K562 (cell line): Measurements from ENCODE around the gene POFUT2.

ENCODE experiments used
- BCL6 ChIP-seq: fragments of 250-450 bp; sonication (Bioruptor Pico); IDR thresholded peaks from 2 replicates; pipeline ENCODE4 v1.4.0; 2020
- CREB1 ChIP-seq, 2 experiments: sonication (generic) in 1 of 2; formaldehyde crosslinking in 1 of 2; IDR thresholded peaks; 2 replicates each; pipeline versions ENCODE4 v1.6.1 to v1.8.0; 2012 to 2022; ENCODE audit warnings: inconsistent platforms in 1 of 2, mild to moderate bottlenecking in 1 of 2, missing genetic modification reagents in 1 of 2, moderate library complexity in 1 of 2
- CTCF ChIP-seq, 3 experiments: IDR thresholded peaks in 2 of 3; conservative IDR thresholded peaks in 1 of 3; 2 replicates each; pipeline ENCODE4 v1.5.1; 2011 to 2012; ENCODE audit warnings: low read length in 3 of 3, mild to moderate bottlenecking in 3 of 3, control low read depth in 2 of 3, improper control_type of control experiment in 1 of 3, inconsistent platforms in 1 of 3, low read depth in 1 of 3, mixed read lengths in 1 of 3, moderate library complexity in 1 of 3; ENCODE audit not compliant: insufficient read depth in 2 of 3
- FOS ChIP-seq: IDR thresholded peaks from 3 replicates; pipeline ENCODE4 v1.6.1; 2011; ENCODE audit not compliant: insufficient read length; ENCODE audit errors: extremely low read depth
- KLF10 ChIP-seq: fragments of 250-450 bp; sonication (Bioruptor Pico); IDR thresholded peaks from 2 replicates; pipeline ENCODE4 v1.6.1; 2021; ENCODE audit warnings: matching md5 sums
- MAZ ChIP-seq, 2 experiments: fragments of 450-650 bp in 1 of 2; sonication (generic) in 1 of 2; formaldehyde crosslinking; IDR thresholded peaks in 1 of 2; conservative IDR thresholded peaks in 1 of 2; 2 replicates each; pipeline versions ENCODE4 v1.4.0 to v1.5.0; 2020; ENCODE audit warnings: mild to moderate bottlenecking in 1 of 2, missing genetic modification reagents in 1 of 2
- POLR2A ChIP-seq: fragments of 450-650 bp; conservative IDR thresholded peaks from 2 replicates; pipeline ENCODE4 v1.6.1; 2016
- POLR3A ChIP-seq: IDR thresholded peaks from 2 replicates; pipeline ENCODE4 v1.6.1; 2011; ENCODE audit warnings: borderline replicate concordance, mild to moderate bottlenecking, moderate library complexity; ENCODE audit not compliant: insufficient read length, insufficient read depth; ENCODE audit errors: extremely low read depth
- SMAD2 ChIP-seq: fragments of 150-350 bp; IDR thresholded peaks from 2 replicates; pipeline ENCODE4 v1.6.1; 2014; ENCODE audit warnings: low read depth, mild to moderate bottlenecking, low read length
- ZBTB40 ChIP-seq, 2 experiments: fragments of 450-650 bp in 1 of 2; sonication (generic) in 1 of 2; formaldehyde crosslinking in 1 of 2; IDR thresholded peaks; 2 replicates each; pipeline versions ENCODE4 v1.7.1 to v1.9.0; 2016 to 2022; ENCODE audit warnings: inconsistent platforms in 1 of 2, mild to moderate bottlenecking in 1 of 2, missing genetic modification reagents in 1 of 2
- ZNF384 ChIP-seq: IDR thresholded peaks from 2 replicates; pipeline ENCODE4 v1.6.1; 2012; ENCODE audit warnings: low read depth, low read length, improper control_type of control experiment
- ZNF507 ChIP-seq: conservative IDR thresholded peaks from 2 replicates; pipeline ENCODE4 v1.6.1; 2017; ENCODE audit warnings: missing genetic modification characterization, missing compliant biosample characterization

DNA sequence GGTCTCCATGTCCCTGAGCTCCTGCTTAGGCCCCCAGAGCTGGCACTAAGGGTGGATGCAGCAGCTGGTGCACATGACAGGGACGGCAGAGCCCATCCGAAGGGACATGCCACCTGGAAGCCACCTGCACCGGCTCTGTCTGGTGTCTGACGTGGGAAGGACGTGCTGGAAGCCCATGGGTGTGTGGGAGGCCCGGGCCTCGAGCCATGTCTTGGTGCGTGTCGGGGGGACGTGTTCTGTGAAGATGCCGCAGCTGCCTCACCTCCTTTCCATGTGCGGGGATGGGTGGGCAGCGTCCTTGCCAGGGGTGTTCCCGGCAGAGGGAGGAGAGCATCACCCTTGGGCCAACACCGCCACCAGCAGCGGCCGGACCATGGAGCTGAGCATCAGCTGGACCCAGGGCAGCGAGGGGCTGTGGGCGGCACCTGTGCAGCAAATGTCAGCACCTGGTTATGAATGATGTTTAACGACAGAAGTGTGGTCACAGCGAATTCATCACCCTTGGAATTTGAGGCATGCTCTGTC, 15.5 kb upstream of the POFUT2 start:
- TF ChIP-seq MAZ (CRISPR knock-in tag; conservative IDR thresholded peaks at IDR 0.05 in 1 of 2, IDR thresholded peaks at IDR 0.05 in 1 of 2) (no peak), BCL6 (CRISPR knock-in tag) (no peak), SMAD2 (no peak), FOS (no peak), POLR3A (no peak), ZNF507 (no peak), POLR2A (no peak), CTCF (IDR thresholded peaks at IDR 0.05 in 2 of 3, conservative IDR thresholded peaks at IDR 0.05 in 1 of 3; ENCODE audit: insufficient read depth in 2 of 3, low read depth in 1 of 3, low read length in 3 of 3) (no peak), ZNF384 (no peak), KLF10 (CRISPR knock-in tag) (no peak), ZBTB40 (IDR thresholded peaks at IDR 0.05) (no peak), ZBTB40 (CRISPR knock-in tag; IDR thresholded peaks at IDR 0.05) (no peak), CREB1 (IDR thresholded peaks at IDR 0.05) (no peak), CREB1 (CRISPR knock-in tag; IDR thresholded peaks at IDR 0.05) (no peak)
